ENCODE measurements around the gene SLC12A9.

GRCh38 chr7:100863406-100863950, 11.0 kb downstream of the SLC12A9 start:
- TF ChIP-seq CTCF (tag by site-specific recombination; IDR thresholded peaks at IDR 0.05) (no peak), PBX3 (CRISPR knock-in tag; IDR thresholded peaks at IDR 0.05) (no peak), ZSCAN30 (tag by site-specific recombination; IDR thresholded peaks at IDR 0.05) (no peak), MZF1 (tag by site-specific recombination; IDR thresholded peaks at IDR 0.05; ENCODE audit: borderline replicate concordance) (no peak), PATZ1 (tag by site-specific recombination; IDR thresholded peaks at IDR 0.05) (no peak), ZBTB49 (tag by site-specific recombination; IDR thresholded peaks at IDR 0.05; ENCODE audit: low read depth) (no peak), SP2 (tag by site-specific recombination; IDR thresholded peaks at IDR 0.05) (no peak), OVOL3 (tag by site-specific recombination; IDR thresholded peaks at IDR 0.05) (no peak), ZNF366 (tag by site-specific recombination; conservative IDR thresholded peaks at IDR 0.05) (no peak), PRDM1 (tag by site-specific recombination; IDR thresholded peaks at IDR 0.05) (no peak), ZNF785 (tag by site-specific recombination; IDR thresholded peaks at IDR 0.05) (no peak), WT1 (tag by site-specific recombination; IDR thresholded peaks at IDR 0.05) (no peak), ZNF585B (tag by site-specific recombination; IDR thresholded peaks at IDR 0.05) (no peak), ZNF660 (tag by site-specific recombination; IDR thresholded peaks at IDR 0.05) (no peak)
